Pancreas (tissue), 10 donors: ENCODE results near the gene CTIF. TPM values are rescaled to one million over a fixed set of nuclear protein-coding genes. Genes with fewer than 3 reads are reported as not detected.

Experiments
- ATAC-seq, 4 donors: fragments of 200-7000 bp; cut with Tn5 transposase; one replicate each; pipeline versions ENCODE4 v1.8.0 to v1.9.1; 2020; ENCODE audit warnings: mild to moderate bottlenecking in 4 of 4, moderate library complexity in 4 of 4
- DNase-seq, 6 donors: peaks; one replicate each; pipeline ENCODE4 v3.0.0-alpha.2; 2020
- FAIRE-seq: peaks from 2 replicates; lab custom pipeline; 2012; peaks lifted over from hg19 to GRCh38; lab: Jason Lieb, UNC
- H3K27ac ChIP-seq, 4 donors: fragments of 200-600 bp; sonication (generic); 1 replicate in 3 of 4; 2 replicates in 1 of 4; pipeline versions ENCODE4 v1.5.0 to v1.8.0; 2020
- H3K27me3 ChIP-seq, 4 donors: fragments of 200-600 bp; one replicate each; pipeline ENCODE4 v1.8.0; 2021
- H3K36me3 ChIP-seq, 3 donors: fragments of 200-600 bp; sonication (generic) in 1 of 3; one replicate each; pipeline versions ENCODE4 v1.5.0 to v1.8.0; 2020 to 2021
- H3K4me1 ChIP-seq, 3 donors: fragments of 200-600 bp; one replicate each; pipeline ENCODE4 v1.8.0; 2021
- H3K4me3 ChIP-seq, 4 donors: fragments of 200-600 bp; sonication (generic) in 2 of 4; one replicate each; pipeline versions ENCODE4 v1.5.0 to v1.8.0; 2020 to 2021
- H3K9me3 ChIP-seq, 4 donors: fragments of 200-600 bp; one replicate each; pipeline ENCODE4 v1.8.0; 2021
- WGBS, 2 donors: extraction: QIAGEN DNeasy Blood & Tissue Kit; methylation state at CpG; one replicate each; pipeline ENCODE4 v1.1.7; 2013; 5-methylcytosine and 5-hydroxymethylcytosine counted together
- intact Hi-C, 3 donors: fragments of 100-400 bp; cut with DNase I; formaldehyde crosslinking; loops; one replicate each; pipeline versions ENCODE4 v1.11.1 to v1.14.2; 2022
- polyA plus RNA-seq, 2 donors: library from polyadenylated mRNA; stranded (reverse); fragments of 200-250 nt; gene quantifications; one replicate each; pipeline ENCODE4 v1.2.3, GENCODE V29; 2013
- total RNA-seq, 6 donors: library from RNA; stranded (reverse); fragmentation: NEBNext Ultra II Directional in 4 of 6; extraction: Animal tissue kit (Norgen Biotek cat#: 25700) in 4 of 6; gene quantifications; one replicate each; pipeline versions ENCODE4 v1.2.1 to v1.2.4, GENCODE V29; 2021 to 2023
- TF ChIP-seq, protein P1 (sequence below), 4 donors: fragments of 200-600 bp; sonication (generic) in 3 of 4; IDR thresholded peaks; one replicate each; pipeline versions ENCODE4 v1.5.0 to v1.8.0; 2021; ENCODE audit warnings: antibody characterized with exemption in 4 of 4
- donor health status: healthy with polysubstance abuse.
- donor health status: DM: no; HTN: no; CAD: no; lungs with moderate emphysema.
- donor health status: DM: no; HTN: no; CAD: no.
- donor health status: control.
- donor health status: control.
- donor health status: Bipolar disorder and iron deficiency.
- donor health status: DM: yes; HTN: yes; CAD: no.
- donor health status: DM: no; HTN: no; CAD: no.
- donor health status: DM: no; HTN: no; CAD: no.
- donor health status: DM: yes; HTN: yes; CAD: no.

Gene CTIF
- total and polyA plus RNA-seq, 8 donors, result 15.1 to 27.4 (median 16.7) TPM

DNA sequence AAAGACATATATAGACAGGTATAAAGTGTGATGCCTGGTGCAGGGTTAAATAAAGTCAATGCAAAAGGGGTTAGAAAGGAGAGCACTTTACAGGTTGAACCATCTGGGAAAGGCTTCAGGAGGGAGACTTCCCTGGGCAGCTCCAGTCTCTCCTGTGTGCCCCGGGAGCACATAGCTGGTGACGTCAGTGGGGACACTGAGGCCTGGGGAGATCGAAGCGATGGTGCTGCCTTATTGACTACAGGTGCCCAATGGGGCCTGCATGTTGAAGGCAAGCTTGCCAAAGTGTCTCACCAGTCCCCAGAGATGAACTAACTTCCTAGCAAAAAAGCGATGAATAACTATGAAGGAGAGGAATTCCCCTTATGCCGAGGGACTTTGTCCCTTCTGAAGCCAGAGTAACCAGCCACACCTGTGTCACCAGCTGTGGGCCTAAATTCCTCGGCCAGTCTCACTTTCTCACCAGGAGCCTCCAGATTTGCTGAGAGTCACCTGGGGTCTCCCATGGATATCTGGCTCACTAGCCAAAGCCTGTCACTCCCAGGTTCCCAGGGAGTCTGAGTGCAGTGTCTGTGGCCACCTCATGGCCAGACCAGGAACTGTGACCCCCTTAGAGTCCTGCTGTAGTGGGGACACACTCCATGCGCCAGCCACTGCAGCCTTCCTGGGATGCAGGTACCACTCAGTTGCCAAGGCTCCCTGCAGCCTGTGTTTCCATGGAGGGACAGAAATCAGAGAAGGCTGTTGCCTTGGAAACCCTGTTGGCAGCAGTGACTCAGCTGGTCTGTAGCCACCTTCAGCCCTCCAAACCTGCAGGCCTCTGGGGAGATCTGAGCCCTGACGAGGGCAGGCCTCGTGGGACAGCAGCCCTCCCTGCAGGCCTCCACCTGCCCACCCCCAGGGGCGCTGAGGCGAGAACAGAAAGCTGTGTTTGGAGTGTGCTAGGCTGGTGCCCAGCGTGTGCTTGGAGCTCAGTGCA is 128.7 kb downstream of the CTIF start:
- Histone ChIP-seq H3K4me3 (no peak overlapping the region), H3K9me3 (no peaks in the 10 kb centered on the region), H3K27ac (no peak overlapping the region), H3K4me1 (no peaks in the 10 kb centered on the region), H3K36me3 (no peaks in the 10 kb centered on the region), H3K27me3 (no peaks in the 10 kb centered on the region)
- FAIRE-seq, result no peak
- TF ChIP-seq, protein P1, sequence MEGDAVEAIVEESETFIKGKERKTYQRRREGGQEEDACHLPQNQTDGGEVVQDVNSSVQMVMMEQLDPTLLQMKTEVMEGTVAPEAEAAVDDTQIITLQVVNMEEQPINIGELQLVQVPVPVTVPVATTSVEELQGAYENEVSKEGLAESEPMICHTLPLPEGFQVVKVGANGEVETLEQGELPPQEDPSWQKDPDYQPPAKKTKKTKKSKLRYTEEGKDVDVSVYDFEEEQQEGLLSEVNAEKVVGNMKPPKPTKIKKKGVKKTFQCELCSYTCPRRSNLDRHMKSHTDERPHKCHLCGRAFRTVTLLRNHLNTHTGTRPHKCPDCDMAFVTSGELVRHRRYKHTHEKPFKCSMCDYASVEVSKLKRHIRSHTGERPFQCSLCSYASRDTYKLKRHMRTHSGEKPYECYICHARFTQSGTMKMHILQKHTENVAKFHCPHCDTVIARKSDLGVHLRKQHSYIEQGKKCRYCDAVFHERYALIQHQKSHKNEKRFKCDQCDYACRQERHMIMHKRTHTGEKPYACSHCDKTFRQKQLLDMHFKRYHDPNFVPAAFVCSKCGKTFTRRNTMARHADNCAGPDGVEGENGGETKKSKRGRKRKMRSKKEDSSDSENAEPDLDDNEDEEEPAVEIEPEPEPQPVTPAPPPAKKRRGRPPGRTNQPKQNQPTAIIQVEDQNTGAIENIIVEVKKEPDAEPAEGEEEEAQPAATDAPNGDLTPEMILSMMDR (IDR thresholded peaks at IDR 0.05), result no peak
- DNase-seq, result peak in 1 of 6 donors; percentile 50
- 85 to 90% methylated on average over 13 of the region's 13 CpGs for WGBS, 2 donors
- intact Hi-C loops, result no loop called here
- ATAC-seq, result peak in 2 of 4 donors; percentile 11 to 37

DNA sequence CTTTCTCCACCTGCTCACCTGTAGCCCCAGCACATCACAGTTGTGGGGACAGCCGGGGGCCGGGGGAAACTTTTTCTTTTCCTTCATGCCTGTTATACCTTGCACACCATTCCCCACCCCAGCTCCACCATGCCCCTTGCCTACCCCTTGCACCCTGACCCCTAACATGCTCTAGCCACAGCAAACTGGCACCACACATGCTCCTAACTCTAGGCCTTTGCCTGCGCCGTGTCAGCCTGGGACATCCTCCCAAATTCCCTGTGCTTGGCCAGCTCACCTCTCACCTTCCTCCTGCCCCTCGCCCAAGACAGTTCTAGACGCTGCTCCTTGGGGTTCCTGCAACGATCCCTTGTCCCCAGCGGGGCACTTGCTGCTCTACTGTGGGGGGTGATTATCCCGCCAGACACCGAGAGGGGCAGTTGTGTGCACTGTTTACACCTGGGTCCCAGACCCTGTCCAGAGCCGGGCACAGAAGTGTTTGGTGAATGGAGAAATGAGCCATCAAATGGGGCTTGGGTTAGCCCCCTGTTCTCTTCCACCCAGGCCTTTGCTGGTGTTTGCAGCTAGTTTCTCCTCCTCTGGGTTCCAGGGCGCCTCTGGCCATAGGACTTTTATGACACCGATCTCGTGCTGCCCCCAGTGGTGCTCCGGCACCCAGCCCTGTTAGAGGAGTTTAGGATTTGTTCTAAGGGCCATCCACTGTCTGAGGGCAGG is 129.8 kb downstream of the CTIF start:
- ATAC-seq, result no peak
- WGBS, 2 donors, result 93 to 95% methylated on average over 15 of the region's 15 CpGs

DNA sequence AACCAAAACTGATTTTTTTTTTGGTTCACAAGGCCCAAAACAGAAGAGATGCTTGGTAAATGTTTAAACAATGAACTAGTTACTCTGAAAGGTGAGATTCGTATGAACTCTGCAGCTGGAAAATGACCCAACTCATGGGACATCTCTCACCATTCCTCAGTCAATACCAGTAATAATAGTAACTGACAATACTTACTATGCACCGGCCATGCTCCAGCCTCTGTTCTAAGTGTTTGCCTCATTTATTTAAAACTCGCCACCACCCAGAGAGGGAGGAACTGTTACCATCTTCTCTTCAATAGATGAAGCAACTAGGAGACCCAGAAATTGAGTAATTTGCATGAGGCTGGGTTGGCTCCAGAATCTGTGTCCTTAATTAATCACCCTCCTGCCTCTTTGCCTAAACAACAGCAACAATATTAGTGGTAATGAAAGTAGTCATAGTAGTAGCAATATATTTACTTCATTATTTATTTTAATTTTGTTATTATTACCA is 130.4 kb downstream of the CTIF start:
- FAIRE-seq (no peak), DNase-seq (no peak), ATAC-seq (no peak)
- no peaks in the 10 kb centered on the region for H3K27me3 ChIP-seq
- no peaks in the 10 kb centered on the region for H3K36me3 ChIP-seq
- WGBS, 2 donors, result 88% methylated on average over 3 of the region's 3 CpGs
- H3K27ac ChIP-seq, result no peak overlapping the region
- no peak overlapping the region for H3K4me3 ChIP-seq
- H3K4me1 ChIP-seq, result no peaks in the 10 kb centered on the region
- TF ChIP-seq, protein P1 (IDR thresholded peaks at IDR 0.05), result no peak
- intact Hi-C loops, result no loop called here
- no peaks in the 10 kb centered on the region for H3K9me3 ChIP-seq

More for the DNA sequence above, 129.8 kb downstream of the CTIF start:
- H3K4me3 ChIP-seq, result no peak overlapping the region
- DNase-seq, result peak in 1 of 6 donors; percentile 29
- intact Hi-C loops, result no loop called here
- FAIRE-seq, result no peak
- no peak overlapping the region for H3K27ac ChIP-seq
- no peaks in the 10 kb centered on the region for H3K4me1 ChIP-seq
- no peaks in the 10 kb centered on the region for H3K9me3 ChIP-seq
- TF ChIP-seq, protein P1 (IDR thresholded peaks at IDR 0.05), result no peak
- H3K36me3 ChIP-seq, result no peaks in the 10 kb centered on the region
- H3K27me3 ChIP-seq, result no peaks in the 10 kb centered on the region

DNA sequence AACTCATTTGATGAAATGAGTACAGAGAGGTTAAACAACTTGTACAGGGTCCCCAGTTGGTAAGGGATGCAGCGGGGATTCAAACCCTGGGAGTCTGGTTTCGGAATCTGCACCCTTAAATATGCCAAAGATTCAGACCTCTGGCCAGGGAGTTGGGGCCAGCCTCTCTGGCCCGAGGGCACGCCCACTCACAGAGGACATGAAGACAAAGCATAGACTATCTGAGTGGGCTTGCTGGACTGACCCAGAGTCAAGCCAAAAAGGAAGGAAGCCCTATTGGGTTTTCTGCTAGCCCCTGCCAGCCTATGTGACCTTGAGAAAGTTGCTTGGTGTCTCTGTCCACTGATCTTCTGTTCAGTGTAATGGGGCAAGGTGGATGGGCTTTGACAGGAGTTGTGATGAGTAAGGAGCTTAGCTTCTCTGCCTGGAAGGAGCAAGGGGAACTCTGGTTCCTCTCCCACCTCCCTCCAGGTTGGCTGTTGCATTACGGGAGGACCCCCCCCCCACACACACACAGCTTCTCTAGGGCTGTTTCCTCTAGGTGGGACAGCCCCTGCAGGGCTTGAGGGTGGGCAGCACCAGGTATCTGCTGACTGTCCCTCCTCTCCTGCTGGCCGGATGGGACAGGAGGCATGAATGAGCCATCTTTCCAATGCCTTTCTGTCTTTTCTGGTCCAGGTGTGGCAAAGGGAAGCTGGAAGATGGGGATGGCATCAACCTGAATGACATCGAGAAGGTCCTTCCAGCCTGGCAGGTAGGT is 131.3 kb downstream of the CTIF start:
- WGBS, 2 donors, result 93 to 95% methylated on average over 7 of the region's 7 CpGs
- intact Hi-C loops, result loop anchor here in 1 of 3 donors (10.0 kb wide), 1 partner anchor 565 kb away; no protein-coding TSS in a partner anchor
- TF ChIP-seq, protein P1 (IDR thresholded peaks at IDR 0.05), result no peak

More for the DNA sequence above, 131.3 kb downstream of the CTIF start:
- no peak for FAIRE-seq
- Histone ChIP-seq H3K36me3 (no peaks in the 10 kb centered on the region), H3K4me3 (no peak overlapping the region), H3K4me1 (no peaks in the 10 kb centered on the region), H3K27me3 (no peaks in the 10 kb centered on the region), H3K9me3 (no peaks in the 10 kb centered on the region), H3K27ac (no peak overlapping the region)
- no peak for DNase-seq
- ATAC-seq, result no peak
